ENCODE data around the gene OR10H4.
"Not testable (repeated sequence)": the region's sequence is repeated elsewhere in the genome, so short reads cannot be mapped to it uniquely, and the experiment has no call there.

DNA sequence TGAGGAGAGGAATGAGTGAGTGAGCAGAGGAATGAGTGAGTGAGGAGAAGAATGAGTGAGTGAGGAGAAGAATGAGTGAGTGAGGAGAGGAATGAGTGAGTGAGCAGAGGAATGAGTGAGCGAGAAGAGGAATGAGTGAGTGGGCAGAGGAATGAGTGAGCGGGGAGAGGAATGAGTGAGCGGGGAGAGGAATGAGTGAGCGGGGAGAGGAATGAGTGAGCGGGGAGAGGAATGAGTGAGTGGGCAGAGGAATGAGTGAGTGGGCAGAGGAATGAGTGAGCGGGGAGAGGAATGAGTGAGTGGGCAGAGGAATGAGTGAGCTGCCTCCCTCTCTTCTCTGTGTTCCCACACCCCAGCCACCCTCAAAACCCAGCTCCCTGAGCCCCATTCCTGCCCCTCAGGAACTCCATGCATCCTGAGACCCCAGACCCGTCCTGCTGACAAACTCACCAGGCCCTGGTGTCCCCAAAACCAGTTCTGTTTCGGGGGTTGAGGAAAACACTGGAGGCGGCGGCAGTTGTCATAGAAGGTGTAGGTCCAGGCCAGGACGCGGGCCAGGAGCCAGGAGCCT is 15.0 kb upstream of the OR10H4 start:
- not testable (repeated sequence) for TF ChIP-seq CTCF, POLR2A (IDR thresholded peaks at IDR 0.05)

All from ovary (tissue), 3 donors.